ENCODE results near the gene TSPAN16. TPM values are rescaled to one million over a fixed set of nuclear protein-coding genes. Genes with fewer than 3 reads are reported as not detected.
"Not testable (repeated sequence)": the region's sequence is repeated elsewhere in the genome, so short reads cannot be mapped to it uniquely, and the experiment has no call there.

Gene TSPAN16
- total and polyA plus RNA-seq, 11 donors = not detected

DNA sequence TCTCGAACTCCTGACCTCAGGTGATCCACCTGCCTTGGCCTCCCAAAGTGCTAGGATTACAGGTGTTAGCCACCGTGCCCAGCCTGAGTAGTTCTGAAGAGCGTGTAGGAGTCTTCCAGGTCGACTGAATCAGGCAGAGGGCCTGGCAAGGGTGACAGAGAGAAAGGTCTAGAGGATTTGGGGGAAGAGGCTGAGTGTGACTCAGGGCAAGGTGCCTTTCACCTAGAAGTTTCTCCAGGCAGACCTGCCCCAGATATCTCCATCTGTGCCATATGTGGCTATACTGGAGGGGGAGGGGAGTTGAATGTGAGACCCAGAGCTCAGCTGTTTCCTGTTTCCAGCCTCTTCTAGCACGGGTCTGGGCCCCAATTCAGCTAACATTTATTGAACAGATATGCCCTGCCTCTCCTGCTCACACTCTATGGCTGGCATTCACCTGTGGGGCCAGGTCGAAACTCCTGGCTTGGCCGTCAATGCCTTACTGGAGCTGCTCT, 51.6 kb downstream of the TSPAN16 start:
- ATAC-seq (no peak), DNase-seq (no peak)
- TF ChIP-seq, protein P1, sequence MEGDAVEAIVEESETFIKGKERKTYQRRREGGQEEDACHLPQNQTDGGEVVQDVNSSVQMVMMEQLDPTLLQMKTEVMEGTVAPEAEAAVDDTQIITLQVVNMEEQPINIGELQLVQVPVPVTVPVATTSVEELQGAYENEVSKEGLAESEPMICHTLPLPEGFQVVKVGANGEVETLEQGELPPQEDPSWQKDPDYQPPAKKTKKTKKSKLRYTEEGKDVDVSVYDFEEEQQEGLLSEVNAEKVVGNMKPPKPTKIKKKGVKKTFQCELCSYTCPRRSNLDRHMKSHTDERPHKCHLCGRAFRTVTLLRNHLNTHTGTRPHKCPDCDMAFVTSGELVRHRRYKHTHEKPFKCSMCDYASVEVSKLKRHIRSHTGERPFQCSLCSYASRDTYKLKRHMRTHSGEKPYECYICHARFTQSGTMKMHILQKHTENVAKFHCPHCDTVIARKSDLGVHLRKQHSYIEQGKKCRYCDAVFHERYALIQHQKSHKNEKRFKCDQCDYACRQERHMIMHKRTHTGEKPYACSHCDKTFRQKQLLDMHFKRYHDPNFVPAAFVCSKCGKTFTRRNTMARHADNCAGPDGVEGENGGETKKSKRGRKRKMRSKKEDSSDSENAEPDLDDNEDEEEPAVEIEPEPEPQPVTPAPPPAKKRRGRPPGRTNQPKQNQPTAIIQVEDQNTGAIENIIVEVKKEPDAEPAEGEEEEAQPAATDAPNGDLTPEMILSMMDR (IDR thresholded peaks at IDR 0.05) = no peak
- no peak for TF ChIP-seq POLR2A (IDR thresholded peaks at IDR 0.05)
- intact Hi-C loops (cut with DNase I) = loop anchor here in 2 of 10 donors (5.0 kb wide), 2 partner anchors 35 to 55 kb away; partner anchors contain the start of gene EPOR (in 1 of the 2)
- Histone ChIP-seq H3K27me3 (no peaks in the 10 kb centered on the region), H3K36me3 (peaks cover 0 to 10% (median 0%) of the 10 kb centered on the region in 9 donors), H3K4me1 (peaks cover 0 to 32% (median 22%) of the 10 kb centered on the region in 12 donors), H3K27ac (peak overlapping the region in 1 of 12 donors; percentile 92), H3K9me3 (peaks cover 0 to 10% (median 0%) of the 10 kb centered on the region in 12 donors), H3K4me3 (no peak overlapping the region)
- WGBS, 4 donors = 77 to 86% (median 80%) methylated on average over 4 to 7 of the region's 7 CpGs

DNA sequence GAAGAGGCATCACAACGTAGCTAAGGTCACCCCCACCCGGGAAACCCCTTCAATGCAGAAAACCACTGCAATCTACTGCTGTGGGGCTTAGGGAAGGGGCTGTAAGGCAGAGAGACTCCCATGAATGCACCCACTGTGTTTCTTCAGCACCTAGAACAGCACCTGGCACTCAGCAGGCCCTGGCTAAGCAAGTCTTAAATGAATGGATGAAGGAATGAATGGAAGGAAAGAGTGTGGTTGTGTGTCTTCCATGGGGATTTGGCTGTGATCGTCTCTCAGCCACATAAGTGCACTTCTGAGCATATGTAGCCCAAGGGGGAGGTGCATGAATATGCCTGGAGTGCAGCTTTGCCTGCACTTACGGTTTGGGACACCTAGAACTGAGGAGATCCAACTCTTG, 53.2 kb downstream of the TSPAN16 start:
- ATAC-seq = no peak
- 87 to 93% (median 93%) methylated on average over 4 of the region's 4 CpGs for WGBS, 4 donors
- intact Hi-C loops (cut with DNase I) = loop anchor here in 2 of 10 donors (5.0 kb wide), 2 partner anchors 33 to 57 kb away; partner anchors contain the start of gene EPOR (in 1 of the 2)
- Histone ChIP-seq H3K4me1 (peaks cover 0 to 26% (median 20%) of the 10 kb centered on the region in 12 donors), H3K9me3 (peaks cover 0 to 10% (median 0%) of the 10 kb centered on the region in 12 donors), H3K36me3 (no peaks in the 10 kb centered on the region), H3K27ac (no peak overlapping the region), H3K4me3 (no peak overlapping the region), H3K27me3 (no peaks in the 10 kb centered on the region)
- no peak for DNase-seq
- TF ChIP-seq POLR2A (IDR thresholded peaks at IDR 0.05) = no peak
- TF ChIP-seq, protein P1 (IDR thresholded peaks at IDR 0.05) = no peak

DNA sequence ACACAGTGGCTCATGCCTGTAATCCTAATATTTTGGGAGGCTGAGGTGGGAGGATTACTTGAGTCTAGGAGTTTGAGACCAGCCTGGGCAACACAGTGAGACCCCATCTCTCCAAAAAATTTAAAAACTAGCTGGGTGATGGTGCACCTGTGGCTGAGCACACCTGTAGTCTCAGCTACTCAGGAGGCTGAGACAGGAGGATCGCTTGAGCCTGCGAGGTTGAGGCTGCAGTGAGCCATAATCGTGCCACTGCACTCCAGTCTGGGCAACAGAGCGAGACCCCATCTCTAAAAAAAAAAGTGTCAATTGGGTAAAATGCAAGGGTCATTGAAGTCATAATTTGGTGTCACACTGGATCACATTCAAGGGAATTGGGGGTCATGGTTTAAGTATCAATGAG, 58.1 kb downstream of the TSPAN16 start:
- H3K27me3 ChIP-seq; ATAC-seq; H3K36me3 ChIP-seq; DNase-seq; H3K27ac ChIP-seq; H3K9me3 ChIP-seq; H3K4me3 ChIP-seq; intact Hi-C loops (cut with DNase I): not testable (repeated sequence)
- H3K4me1 ChIP-seq = peaks cover 0 to 15% (median 0%) of the 10 kb centered on the region in 12 donors
- WGBS, 4 donors = 95 to 97% (median 96%) methylated on average over 4 of the region's 4 CpGs

DNA sequence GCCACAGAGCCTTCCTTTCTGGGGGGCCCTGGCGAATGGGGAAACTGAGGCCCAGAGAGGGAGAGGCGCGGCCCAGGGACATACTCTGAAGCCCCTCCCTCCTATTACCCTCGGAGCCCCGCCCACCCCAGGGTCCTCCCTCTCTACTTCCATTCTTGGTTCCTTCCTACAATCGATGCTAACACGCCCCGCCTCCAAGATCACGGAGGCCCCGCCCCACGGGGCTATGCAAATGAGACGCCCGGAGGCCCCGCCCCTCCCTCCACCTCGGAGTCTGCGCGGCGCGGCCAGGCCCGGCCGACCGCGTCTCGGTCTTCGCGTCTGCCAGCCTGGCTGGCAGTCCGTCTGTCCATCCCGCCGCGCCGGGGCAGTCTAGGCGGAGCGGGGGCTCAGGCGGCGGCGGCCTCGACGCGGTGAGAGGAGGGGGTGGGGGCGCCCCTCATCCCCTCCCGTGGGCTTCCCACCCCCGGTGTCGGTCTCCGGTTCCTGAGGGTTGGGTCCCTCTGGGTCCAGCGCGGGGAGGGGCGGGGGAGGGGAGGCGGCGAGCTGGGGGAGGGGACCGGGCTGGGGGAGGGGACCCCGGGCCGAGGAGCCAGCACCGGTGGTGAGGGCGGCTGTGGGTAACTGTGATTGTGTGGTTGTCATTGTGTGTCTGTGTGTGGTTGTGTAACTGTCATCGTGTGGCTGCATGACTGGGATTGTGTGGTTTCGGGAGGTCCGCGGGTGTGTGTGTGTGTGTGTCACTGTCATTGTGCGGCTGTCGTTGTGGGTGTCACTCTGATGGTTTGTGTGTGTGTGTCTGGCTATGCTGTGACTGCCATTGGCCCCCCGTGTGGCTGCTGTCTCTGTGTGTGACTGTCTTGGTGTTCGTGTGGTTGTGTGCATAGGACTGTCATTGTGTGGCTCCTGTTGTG, 59.5 kb downstream of the TSPAN16 start, which contains the start of gene PLPPR2:
Gene PLPPR2 (plus strand): TSS at position 273 of the 914 bp plus-strand sequence. CDS start 2,242 bp downstream, outside the sequence.
- TF ChIP-seq, protein P1 (IDR thresholded peaks at IDR 0.05) = no peak
- TF ChIP-seq POLR2A (IDR thresholded peaks at IDR 0.05) = peak in 1 of 2 donors; percentile 77
- DNase-seq (peak; percentile 92 to 97 (median 97)), ATAC-seq (peak; percentile 81 to 97 (median 96))
- no peaks in the 10 kb centered on the region for H3K27me3 ChIP-seq
- peak within 1 kb of the TSS in 9 of 12 donors; percentile 46 to 85 (median 57) for H3K27ac ChIP-seq
- intact Hi-C loops (cut with DNase I) = no loop called here
- H3K36me3 ChIP-seq = peaks cover 0 to 17% (median 0%) of the 10 kb centered on the region in 9 donors
- WGBS, 4 donors = 6 to 9% (median 8%) methylated on average over 35 to 62 of the region's 62 CpGs
- H3K4me3 ChIP-seq = peak within 1 kb of the TSS; percentile 55 to 87 (median 66)
- peaks cover 0 to 15% (median 0%) of the 10 kb centered on the region in 12 donors for H3K4me1 ChIP-seq
- no peaks in the 10 kb centered on the region for H3K9me3 ChIP-seq

All from heart left ventricle (tissue), 16 donors.